Activated T-cell treated with anti-CD3 and anti-CD28 coated beads, Interleukin-2, amount 50 U/mL, for 1 hour (primary cell): ENCODE data around the gene RMDN3.

ENCODE experiments used
- DNase-seq: peaks from one replicate; pipeline ENCODE4 v3.0.0-alpha.2; 2020

The RMDN3 gene

DNA sequence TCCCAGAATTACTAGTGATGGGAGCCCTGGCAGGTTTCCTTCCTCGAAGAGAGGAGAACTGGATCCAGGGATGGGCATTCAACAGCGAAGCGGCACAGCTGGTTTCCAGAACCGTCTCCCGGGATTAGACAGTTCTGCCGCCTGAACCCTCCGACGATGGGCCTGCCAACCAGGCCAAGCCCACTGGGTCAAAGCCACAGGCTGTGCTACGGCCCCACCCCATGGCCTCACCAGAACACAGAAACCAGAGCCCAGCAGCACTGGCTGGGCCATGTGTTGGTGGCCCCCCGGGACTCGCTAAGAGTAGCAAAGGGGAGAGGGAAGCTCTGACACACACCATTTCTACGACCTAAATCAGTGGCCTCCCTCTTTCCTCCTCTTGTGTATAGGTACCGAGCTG, 17.0 kb upstream of the RMDN3 start:
- DNase-seq, result no peak

DNA sequence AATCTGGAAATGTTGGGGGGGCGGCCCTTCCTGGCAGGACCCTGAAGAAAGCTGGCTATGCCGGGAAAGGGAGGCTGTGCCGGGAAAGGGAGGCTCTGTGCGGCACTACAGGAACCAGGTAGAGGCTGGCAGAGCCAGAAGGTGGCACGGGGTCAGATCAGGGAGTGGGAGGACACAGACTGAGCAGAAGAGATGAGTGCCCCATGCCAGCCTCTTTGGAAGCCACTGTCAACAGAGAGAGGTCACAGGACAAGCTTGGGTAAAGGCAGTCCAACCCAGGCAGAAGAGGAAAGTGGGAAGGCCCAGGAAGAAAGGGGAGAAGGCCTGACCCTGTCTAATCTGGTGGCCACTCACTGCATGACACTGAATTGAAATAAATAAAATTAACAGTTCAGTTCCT, 16.2 kb upstream of the RMDN3 start:
- no peak for DNase-seq

DNA sequence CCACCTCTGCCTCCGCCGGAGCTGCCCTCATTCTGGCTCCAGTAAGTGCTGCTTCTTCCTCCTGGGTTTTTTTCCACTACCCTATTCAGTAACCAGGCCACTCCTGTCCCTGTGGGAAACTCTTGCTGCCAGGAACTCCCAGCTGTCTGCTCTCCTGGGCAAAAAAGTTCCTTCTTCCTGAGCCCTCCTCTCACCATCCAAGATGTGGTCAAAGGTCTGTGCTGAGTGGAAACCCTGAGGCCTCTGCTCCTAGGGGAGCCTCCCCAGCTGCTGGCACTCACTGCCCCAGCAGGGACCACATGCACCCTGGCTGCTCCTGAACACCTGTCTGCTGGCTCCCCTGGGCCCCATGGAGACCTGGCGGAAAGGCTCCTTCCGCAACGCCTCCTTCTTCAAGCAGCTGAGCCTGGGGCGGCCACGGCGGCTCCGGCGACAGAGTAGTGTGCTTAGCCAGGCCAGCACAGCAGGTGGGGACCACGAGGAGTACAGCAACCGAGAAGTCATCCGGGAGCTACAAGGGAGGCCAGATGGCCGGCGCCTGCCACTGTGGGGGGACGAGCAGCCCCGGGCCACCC, 15.2 kb upstream of the RMDN3 start:
- no peak for DNase-seq

DNA sequence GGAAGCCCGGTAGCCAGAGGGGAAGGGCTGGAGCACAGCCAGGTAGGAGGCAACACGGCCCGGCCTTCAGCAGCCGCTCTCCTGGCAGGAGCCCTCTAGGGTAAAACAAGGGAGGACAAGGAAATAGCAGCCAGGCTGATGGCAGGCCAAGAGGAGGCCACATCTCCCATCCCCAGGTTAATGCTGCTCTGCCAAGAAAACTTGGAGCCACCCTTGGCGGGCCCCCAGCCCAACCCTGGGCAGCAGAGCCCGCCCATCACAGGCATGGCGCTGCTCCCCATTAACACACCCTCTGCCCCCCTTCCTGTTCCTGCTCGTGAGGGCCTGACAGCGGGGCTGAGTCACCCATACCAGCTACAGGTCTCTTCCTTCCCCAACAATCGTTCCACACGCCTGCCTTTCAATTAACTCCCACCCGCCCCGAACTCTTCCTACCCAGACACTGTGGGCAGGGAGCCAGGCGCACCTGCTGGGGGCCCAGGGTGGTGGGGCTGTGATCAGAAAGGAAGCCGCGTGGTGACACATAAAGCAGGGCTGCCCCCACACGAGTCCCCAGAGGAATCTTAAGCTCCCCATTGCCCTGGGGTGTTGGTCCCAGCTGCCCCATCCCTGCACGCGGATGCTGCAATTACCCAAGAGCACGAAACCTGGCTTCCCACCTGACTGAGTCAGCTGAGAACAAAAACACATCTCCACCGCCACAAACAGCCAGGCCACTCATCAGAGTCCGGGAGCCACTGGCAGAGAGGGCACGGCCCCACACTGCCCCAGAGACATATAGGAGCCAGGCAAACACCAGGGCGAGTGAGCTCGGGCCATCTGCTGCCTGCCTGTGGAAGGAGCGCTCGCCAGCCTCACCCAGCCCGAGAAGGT, 14.5 kb upstream of the RMDN3 start, which contains the start of gene C15orf62:
TSS of gene C15orf62 (plus strand) at position 707 of the 873 bp plus-strand sequence. CDS start 516 bp downstream, outside the sequence.
- peak; percentile 72 for DNase-seq

DNA sequence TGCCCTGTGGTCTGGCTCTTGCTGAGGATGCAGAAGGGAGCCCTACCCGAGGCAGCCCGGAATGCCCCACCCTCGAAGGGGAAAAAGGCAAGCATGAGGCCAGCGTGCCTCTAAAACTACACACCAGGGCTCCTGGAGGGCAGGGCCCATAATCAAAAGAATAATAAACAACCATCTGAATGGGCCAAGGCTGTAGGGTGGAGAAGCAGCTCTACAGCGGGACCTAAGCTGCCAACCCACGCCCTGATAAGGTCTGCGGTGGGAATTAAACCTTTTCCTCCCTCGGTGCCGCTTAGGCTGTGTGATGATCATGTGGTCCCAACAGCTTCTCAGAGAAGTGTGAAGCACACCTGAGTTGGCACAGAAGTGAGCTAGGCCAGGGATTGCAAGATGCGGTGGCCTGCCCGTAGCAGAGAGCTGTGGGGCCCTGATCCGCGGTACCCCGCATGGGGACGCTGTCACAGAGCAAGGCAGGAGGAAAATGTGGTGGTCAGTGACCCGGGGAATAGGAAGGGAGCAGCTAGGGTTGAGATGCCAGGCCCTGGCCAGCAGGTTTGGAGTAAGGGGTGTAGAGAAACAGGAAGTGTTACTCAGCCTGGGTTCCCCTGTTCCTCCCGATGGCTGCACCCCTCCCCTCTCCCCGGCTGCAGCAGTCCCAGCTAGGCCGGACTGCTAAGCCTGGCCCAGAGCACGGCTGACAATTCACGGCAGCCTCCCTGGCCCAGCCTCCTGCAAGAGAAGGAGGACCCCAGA, 13.6 kb upstream of the RMDN3 start:
- DNase-seq, result no peak

DNA sequence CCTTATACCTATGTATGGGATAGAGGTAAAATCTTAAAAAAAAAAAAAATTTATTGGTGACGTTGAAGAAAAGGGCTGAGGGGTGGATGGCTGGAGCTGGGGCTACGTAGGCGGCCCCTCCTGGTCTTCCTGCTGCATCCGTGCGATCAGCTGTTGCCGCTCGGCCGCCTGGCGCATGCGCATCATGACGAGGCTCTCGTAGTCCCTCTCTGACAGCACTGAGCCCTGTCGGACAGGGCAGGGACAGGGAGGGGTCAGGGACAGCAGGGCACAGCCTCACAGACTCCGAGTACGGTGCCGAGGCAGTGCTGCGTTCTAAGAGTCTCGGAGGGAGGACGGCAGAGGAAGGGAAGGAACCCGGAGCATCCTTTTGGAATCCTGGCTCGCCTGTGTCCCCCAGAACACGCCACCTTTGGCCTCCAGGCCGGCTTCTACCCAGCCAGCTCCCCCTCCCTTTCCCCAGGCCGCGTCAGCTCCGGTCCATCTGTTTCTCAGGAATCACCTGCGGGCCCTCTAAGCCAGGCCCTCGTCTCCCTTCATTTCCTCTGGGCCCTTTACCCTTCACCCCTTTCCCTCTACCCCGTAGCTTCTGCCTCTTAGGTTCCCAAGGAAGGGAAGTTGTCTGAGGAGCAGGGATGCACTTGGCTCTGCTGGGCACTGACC, 12.9 kb upstream of the RMDN3 start:
- DNase-seq, result no peak

DNA sequence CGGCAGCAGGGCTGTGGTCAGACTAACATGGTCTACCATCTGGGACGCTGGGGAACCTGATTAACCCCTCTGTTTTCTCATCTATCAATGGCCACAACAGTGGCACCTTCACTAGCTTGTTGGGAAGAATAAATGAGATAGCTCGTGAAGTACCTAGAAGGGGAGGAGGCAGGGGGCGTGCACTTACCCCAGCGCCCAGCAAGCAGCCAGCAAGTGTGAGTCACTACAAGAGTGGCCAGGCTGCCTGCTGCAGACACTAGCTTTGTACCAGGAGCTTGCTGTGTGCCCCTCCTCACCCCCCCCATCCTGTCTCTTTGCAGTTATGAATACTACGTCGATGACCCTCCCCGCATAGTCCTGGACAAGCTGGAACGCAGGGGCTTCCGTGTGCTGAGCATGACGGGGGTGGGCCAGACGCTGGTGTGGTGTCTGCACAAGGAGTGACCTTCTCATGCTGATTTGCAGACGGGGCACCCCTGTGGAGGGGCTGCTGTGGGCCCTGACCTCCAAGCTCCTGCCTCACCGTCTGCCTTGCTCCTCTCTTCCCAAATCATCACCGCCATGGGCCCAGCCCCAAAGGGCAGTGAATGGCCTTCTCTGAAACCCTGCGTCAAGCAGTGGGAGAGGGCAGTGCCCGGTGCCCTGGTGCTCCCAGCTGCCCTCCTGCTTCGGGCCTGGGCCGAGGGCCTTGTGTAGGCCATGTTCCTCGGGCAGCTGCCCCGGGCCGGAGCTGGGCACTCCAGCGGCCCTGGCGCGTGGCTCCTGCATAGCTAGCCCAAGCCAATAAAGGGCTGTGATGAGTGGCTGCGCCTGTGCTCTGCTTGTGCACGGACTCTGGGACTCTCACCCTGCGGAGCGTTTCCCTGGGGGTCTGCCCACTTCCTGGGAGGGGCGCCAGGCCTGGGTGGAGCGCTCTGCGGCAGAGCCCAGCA, 12.1 kb upstream of the RMDN3 start:
- DNase-seq, result no peak

DNA sequence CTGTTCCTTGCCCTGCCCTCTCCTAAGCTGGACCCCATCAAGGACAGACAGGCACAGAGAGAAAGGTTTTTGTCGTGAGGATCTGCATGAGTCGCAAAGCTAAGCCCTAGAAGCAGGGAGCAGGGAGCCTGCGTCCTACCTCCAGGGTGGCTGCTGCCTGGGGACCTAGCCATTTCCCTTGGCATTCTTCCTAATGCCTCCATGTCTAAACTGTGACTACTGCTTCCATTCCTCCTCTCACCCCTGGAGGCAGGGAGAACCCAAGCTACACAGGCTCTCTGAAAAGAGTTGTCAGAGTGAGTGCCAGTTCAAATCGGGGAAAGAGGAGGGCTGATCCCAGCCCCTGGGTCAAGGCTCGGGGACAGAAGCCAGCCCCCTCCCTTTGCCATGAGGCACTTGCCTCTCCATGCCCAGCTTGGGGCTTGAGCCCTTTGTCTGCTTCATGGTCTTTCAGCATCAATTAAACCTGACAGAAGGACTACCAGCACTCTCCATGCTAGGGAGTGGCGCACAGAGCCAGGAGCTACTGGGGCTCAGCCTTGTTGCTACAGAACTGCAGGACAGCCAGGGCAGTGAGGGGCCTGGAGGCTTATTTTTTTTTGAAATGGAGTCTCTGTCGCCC, 11.3 kb upstream of the RMDN3 start:
- no peak for DNase-seq

DNA sequence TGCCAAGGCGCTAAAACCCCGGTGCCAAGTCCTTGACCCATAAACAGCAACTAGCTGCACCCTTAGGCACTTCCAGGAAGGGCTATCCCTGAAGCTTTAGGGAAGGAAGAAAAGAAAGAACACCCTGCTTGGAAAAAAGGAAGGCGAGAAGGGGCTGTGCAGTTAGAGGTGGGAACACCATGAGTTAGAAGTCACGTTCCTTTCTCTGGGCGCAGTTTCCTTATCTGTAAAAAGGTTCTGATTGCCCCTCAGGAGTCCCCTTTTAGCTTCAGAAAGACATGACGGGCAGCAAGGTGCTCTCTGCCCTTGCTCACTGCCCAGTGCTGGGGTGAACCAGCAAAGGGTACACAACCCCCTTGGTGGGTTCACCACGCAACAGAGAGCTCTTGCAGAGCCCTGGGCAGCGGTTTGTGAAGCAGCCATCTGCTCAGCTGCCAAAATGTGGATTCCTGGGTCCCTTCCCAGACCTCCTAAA, 9.6 kb upstream of the RMDN3 start:
- no peak for DNase-seq

DNA sequence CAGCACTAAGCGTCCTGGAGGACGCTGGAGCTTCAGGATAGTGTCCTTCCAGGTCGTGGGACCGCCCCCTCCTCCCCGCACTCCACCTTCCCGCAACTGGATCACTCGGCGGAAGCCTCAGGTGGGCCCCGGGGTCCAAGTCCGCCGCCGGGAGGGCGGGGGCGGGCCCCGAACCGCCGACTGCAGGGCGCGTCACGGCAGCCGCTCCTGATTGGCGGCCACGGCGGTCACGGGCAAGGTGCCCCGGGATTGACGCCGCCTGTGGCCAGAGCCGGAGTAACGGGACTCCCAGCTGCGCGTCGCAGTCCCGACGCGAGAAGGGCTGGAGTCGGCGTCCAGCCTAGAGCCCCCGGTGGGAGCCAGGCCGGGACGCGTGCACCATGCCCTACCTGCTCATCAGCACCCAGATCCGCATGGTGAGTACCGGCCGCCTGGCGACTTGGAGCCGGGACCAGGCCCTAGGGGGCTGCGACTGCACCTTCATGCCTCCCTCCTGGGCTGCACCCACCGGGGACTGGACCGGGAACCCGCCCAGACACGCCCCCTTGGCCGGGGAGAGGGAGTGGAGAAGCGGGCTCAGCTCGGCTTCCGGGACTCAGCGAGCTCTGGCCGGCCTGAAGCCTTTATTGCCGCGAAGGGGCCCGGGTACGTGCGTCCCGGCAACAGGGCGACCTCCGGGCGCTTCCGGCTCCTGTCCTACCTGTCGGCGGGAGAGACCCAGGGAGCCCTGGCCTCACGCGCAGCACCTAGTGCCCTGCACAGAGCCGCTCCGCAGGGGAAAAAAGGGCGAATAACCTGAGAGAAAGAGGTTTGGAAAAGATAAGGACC, 9.0 kb upstream of the RMDN3 start, which contains the start of gene GCHFR:
TSS of gene GCHFR (plus strand) at position 268 of the 828 bp plus-strand sequence. CDS start at position 381, 113 bp downstream.
- peak; percentile 75 for DNase-seq

DNA sequence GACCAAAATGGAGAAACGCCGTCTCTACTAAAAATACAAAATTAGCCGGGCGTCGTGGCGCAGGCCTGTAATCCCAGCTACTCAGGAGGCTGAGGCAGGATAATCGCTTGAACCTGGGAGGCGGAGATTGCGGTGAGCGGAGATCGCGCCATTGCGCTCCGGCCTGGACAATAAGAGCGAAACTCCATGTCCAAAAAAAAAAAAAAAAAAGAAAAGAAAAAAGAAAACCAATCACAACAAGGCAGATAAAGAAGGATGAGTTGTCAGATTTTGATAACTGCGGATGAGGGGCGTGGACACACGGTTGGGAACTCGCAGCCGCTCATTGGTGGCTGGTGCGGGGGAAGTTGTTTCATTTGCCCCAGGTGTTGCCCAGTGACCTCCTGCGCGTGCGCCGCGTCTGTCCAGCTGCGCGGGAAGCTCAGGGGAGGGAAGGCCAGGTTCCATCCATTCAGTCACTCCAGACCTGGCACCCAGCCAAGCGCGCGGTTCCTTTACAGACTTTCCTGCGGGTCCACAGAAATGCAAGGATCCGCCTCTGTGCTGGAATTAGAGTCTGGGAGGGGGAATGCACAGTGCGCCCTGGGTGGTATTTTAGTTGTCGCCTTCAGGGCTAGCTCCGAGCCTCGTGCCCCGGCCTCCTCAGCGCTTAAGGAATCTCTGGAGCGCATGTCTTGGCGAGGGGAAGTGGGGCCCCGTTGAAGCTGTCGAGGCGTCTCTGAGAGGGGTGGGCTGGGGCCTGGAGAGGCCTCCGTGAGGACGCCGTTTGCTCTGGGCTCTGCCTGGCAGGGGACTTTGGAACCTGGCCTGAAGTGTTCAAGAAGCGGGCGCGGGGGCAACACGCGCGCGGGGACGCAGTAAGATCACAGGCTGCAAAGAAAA, 8.1 kb upstream of the RMDN3 start:
- DNase-seq, result peak; percentile 48

DNA sequence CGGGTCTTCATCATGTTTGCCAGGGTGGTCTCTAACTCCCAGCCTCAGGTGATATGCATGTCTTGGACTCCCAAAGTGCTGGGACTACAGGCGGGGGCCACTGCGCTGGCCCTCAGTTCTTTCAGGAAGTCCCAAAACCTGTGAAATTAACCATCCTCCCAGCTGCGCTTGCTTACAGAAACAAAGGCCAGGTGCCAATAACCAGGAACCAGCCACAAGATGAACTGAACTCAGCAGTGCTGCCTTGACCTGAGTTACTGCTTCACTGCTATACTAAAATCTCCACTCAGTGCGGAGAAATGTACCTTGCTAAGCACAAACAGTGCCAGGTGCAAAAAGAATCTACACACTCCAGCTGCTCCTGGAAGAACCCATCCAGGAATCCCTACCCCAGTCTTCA, 4.9 kb upstream of the RMDN3 start:
- no peak for DNase-seq

DNA sequence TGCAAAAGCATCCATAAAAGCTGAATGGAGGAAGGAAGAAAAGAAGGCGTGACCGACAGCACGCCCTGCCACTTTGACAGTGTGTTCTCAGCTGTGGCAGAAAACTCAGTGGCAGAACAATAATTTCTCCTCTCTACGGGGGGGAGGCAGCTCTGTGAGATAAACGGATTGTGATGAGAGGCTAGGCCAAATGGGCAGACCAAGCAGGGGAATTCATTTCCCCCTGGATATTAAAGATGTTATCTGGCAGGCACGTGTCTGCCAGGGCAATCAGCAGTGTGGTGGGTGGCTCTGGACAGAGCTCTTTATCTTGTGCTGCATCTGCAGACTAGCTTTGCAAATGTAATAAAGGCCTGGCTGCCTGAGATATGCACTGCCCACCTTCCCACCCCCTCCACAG, 1.9 kb upstream of the RMDN3 start:
- DNase-seq, result no peak

DNA sequence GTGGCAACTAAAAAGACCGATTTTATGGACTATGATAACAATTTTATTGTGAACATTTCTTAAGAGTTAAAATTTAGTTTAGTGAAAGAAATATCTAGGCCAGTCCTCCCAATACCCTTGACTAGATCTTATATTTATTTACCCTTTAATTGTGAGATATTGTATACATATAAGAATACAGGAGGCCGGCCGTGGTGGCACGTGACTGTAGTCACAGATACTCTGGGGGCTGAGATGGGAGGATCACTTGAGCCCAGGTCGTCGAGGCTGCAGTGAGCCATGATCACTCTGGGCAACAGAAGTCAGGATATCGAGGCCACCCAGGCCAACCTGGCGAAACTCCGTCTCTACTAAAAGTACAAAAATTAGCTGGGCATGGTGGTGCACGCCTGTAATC, 756 bp upstream of the RMDN3 start:
- no peak for DNase-seq

DNA sequence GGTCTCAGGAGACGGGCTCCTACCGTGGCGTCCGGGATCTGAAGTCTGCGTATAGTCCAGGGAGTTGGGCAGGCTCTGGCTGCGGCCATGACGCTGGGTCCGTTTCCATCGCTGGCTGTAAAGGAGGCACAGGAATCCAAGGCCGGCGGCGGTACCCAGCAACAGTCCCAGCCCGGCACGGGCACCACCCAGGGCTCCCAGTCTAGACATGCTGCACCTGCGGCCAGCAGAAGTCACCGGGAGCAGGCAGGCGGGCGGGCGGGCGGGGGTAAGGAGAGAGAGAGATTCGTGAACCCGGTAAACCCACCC, 526 bp downstream of the RMDN3 start:
- no peak for DNase-seq

DNA sequence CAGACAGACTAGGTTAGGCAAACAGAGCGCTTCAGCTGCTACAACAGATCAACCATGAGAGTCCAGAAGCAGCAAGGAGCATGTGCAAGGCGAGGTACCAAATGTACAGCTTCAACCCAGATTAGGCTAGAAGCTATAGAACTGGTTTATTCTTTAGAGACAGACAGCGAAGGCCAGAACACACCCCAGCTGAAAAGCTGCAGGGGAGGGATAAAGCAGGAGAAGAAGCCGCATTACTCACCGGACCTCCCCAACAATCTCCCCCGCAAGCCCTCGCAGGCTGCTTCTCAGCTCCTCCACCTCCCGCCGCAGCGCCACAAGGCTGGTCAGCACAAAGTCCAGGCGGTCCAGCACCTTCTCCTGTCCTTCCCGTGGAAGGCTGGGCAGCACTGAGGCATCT, 3.3 kb downstream of the RMDN3 start:
- no peak for DNase-seq

DNA sequence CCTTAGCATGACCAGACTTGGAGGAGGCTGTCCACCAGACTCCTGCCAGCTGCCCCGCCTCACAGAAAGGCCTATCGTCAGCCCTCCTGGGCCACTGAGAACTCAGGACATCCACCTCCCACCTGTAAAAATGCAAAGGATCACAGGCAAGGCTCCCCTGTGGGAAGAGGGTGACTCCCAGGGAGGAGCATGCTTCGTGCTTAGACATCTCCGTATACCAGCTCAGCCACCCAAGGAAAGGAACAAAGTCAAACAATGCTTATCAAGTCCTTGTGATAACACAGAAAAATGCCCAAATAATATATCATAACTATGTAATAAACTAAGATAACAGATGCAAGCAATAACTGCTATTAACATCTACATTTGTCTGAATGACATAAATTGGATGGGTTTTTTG, 4.2 kb downstream of the RMDN3 start:
- no peak for DNase-seq

DNA sequence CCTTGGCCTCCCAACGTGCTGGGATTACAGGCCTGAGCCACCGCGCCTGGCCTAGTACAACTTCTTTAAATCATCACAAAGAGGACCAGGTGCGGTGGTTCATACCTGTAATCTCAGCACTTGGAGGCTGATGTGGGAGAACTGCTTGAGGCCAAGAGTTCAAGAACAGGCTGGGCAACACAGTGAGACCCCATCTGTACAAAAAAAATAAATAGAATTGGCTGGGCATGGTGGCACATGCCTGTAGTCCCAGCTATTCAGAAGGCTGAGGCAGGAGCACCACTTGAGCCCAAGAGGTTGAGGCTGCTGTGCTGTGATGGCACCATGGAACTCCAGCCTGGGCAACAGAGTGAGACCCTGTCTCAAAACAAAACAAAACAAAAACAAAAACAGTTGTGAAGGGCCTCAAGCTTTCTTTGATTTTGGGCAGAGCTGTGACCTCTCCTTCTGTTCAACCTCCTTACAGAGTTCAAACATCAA, 5.9 kb downstream of the RMDN3 start:
- DNase-seq, result no peak
